ENCODE data around the gene HSPA1B. TPM values are rescaled to one million over a fixed set of nuclear protein-coding genes. Genes with fewer than 3 reads are reported as not detected.
"Not testable (repeated sequence)": the region's sequence is repeated elsewhere in the genome, so short reads cannot be mapped to it uniquely, and the experiment has no call there.

HSPA1B gene
- total RNA-seq, 2 experiments from 2014 or later = 47.8 to 50.1 TPM

GRCh38 chr6:31847276-31847978 is 19.9 kb downstream of the HSPA1B start:
- Mint-ChIP-seq H3K9me3 (no peaks in the 10 kb centered on the region), H3K4me1 (ENCODE audit: low read depth) (no peaks in the 10 kb centered on the region), H3K27ac (no peak overlapping the region), H3K27me3 (ENCODE audit: low read depth) (no peaks in the 10 kb centered on the region), H3K36me3 (ENCODE audit: low read depth) (peaks cover 1% of the 10 kb centered on the region), H3K4me3 (no peak overlapping the region)
- intact Hi-C loops (cut with micrococcal nuclease) = no loop called here
- CTCF ChIA-PET = interaction anchor here (0.7 kb wide), 1 partner anchor 75 kb away, joined by 5 read pairs; no protein-coding TSS in a partner anchor
- no peak for DNase-seq

- no peaks in the 10 kb centered on the region for H3K4me1 Mint-ChIP-seq (ENCODE audit: low read depth)
- H3K27me3 Mint-ChIP-seq (ENCODE audit: low read depth) = no peaks in the 10 kb centered on the region
- no peak overlapping the region for H3K27ac Mint-ChIP-seq
- peaks cover 4% of the 10 kb centered on the region for H3K9me3 Mint-ChIP-seq
- no peak for DNase-seq
- intact Hi-C loops (cut with micrococcal nuclease) = no loop called here
- H3K36me3 Mint-ChIP-seq (ENCODE audit: low read depth) = peaks cover 2% of the 10 kb centered on the region
- H3K4me3 Mint-ChIP-seq = no peak overlapping the region
- CTCF ChIA-PET = interaction anchor here (0.8 kb wide), 1 partner anchor 165 kb away, joined by 3 read pairs; no protein-coding TSS in a partner anchor
These were observed 23.4 kb downstream of the HSPA1B start for GRCh38 chr6:31850765-31851484.

GRCh38 chr6:31851485-31851832 is 23.9 kb downstream of the HSPA1B start:
- Mint-ChIP-seq H3K9me3 (peaks cover 4% of the 10 kb centered on the region), H3K4me3 (no peak overlapping the region), H3K36me3 (ENCODE audit: low read depth) (peaks cover 2% of the 10 kb centered on the region), H3K27ac (no peak overlapping the region), H3K27me3 (ENCODE audit: low read depth) (no peaks in the 10 kb centered on the region), H3K4me1 (ENCODE audit: low read depth) (no peaks in the 10 kb centered on the region)
- intact Hi-C loops (cut with micrococcal nuclease) = no loop called here
- CTCF ChIA-PET = interaction anchor here (0.8 kb wide), 1 partner anchor 166 kb away, joined by 3 read pairs; no protein-coding TSS in a partner anchor
- DNase-seq = no peak

DNA sequence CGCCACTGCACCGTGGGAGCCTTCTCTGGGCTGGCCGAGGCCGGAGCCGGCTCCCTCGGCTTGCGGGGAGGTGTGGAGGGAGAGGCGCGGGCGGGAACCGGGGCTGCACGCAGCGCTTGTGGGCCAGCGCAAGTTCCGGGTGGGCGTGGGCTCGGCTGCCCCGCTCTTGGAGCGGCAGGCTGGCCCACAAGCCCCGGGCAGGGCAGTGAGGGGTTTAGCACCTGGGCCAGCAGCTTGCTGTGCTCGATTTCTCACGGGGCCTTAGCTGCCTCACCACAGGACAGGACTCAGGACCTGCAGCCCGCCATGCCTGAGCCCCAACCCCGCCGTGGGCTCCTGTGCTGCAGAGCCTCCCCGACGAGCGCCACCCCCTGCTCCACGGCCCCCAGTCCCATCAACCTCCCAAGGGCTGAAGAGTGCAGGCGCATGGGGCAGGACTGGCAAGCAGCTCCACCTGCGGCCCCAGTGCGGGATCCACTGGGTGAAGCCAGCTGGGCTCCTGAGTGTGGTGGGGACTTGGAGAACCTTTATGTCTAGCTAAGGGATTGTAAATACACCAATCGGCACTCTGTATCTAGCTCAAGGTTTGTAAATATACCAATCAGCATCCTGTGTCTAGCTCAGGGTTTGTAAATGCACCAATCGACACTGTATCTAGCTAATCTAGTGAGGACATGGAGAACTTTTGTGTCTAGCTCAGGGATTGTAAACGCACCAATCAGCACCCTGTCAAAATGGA is 24.6 kb downstream of the HSPA1B start:
- H3K27me3 Mint-ChIP-seq (ENCODE audit: low read depth); H3K36me3 Mint-ChIP-seq (ENCODE audit: low read depth); H3K4me1 Mint-ChIP-seq (ENCODE audit: low read depth); H3K27ac Mint-ChIP-seq; H3K4me3 Mint-ChIP-seq; intact Hi-C loops (cut with micrococcal nuclease); DNase-seq; H3K9me3 Mint-ChIP-seq: not testable (repeated sequence)
- CTCF ChIA-PET = interaction anchor here (0.6 kb wide), 1 partner anchor 802 kb away, joined by 3 read pairs; no protein-coding TSS in a partner anchor

GRCh38 chr6:31857774-31858173 is 30.2 kb downstream of the HSPA1B start:
- intact Hi-C loops (cut with micrococcal nuclease); H3K27ac Mint-ChIP-seq; DNase-seq; H3K9me3 Mint-ChIP-seq; H3K4me3 Mint-ChIP-seq; H3K27me3 Mint-ChIP-seq (ENCODE audit: low read depth); H3K36me3 Mint-ChIP-seq (ENCODE audit: low read depth): not testable (repeated sequence)
- CTCF ChIA-PET = interaction anchor here (1.1 kb wide), 1 partner anchor 18 kb away, joined by 3 read pairs; no protein-coding TSS in a partner anchor
- H3K4me1 Mint-ChIP-seq (ENCODE audit: low read depth) = peaks cover 11% of the 10 kb centered on the region

DNA sequence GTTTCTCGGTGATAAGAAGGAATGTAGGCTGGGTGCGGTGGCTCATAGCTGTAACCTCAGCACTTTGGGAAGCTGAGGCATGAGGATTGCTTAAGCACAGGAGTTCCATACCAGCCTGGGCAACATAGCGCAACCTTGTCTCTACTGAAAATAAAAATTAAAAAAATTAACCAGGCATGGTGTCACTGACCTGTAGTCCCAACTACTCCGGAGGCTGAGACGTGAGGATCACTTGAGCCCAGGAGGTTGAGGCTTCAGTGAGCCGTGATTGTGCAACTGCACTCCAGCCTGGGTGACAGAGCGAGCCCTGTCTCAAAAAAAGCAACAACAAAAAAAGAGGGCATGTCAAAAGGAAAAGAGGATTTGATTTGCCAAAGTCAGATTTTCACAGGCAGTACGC is 31.2 kb downstream of the HSPA1B start:
- no peak overlapping the region for H3K27ac Mint-ChIP-seq

DNA sequence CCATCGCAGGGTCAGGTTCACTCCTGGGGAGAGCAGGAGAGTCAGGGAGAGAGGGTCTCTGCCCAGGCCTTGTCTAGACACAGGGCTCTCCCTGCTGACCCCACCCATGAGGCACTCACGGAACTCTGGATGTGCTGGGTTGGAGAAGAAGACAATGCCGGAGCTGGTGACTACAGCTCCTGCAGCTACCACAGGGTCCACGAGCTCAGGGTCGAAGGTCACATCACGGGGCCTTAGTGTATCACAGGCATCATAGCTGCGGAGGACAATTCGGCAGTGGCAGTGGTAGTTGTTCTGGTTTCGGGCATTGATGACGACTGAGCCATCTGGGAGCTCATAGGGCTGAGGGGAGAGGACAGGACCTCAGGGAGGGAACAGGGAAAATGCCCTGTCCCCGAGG is 32.4 kb downstream of the HSPA1B start:
- intact Hi-C loops (cut with micrococcal nuclease) = no loop called here
- Mint-ChIP-seq H3K27me3 (ENCODE audit: low read depth) (no peaks in the 10 kb centered on the region), H3K4me3 (no peak overlapping the region), H3K27ac (no peak overlapping the region), H3K9me3 (no peaks in the 10 kb centered on the region), H3K36me3 (ENCODE audit: low read depth) (no peaks in the 10 kb centered on the region), H3K4me1 (ENCODE audit: low read depth) (peaks cover 11% of the 10 kb centered on the region)
- DNase-seq = no peak
- CTCF ChIA-PET = interaction anchor here (1.3 kb wide), 1 partner anchor 22 kb away, joined by 4 read pairs; no protein-coding TSS in a partner anchor

More for the DNA sequence above, 31.2 kb downstream of the HSPA1B start:
- intact Hi-C loops (cut with micrococcal nuclease) = no loop called here
- Mint-ChIP-seq H3K9me3 (no peaks in the 10 kb centered on the region), H3K36me3 (ENCODE audit: low read depth) (no peaks in the 10 kb centered on the region), H3K4me3 (no peak overlapping the region), H3K4me1 (ENCODE audit: low read depth) (peaks cover 11% of the 10 kb centered on the region), H3K27me3 (ENCODE audit: low read depth) (no peaks in the 10 kb centered on the region)
- CTCF ChIA-PET = interaction anchor here (1.0 kb wide), 1 partner anchor 27 kb away, joined by 3 read pairs; no protein-coding TSS in a partner anchor
- no peak for DNase-seq

DNA sequence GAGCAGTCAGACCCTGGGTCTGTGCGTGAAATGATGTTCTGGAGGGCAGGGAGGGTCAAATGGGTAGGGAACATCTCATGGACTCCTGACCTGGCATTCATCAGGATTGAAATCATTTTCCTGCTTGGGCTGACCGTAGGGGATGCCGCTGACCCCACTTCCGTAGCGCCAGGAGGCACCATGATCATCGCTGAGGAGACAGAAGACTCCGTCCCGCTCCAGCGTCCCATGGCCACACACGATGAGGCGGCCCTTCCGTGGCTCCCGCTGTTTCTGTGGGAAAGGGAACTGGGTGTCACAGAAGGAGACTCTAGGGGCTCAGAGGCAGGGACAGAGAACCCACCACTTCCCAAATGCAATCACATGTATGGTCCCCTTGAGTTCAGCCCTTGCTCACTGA is 32.8 kb downstream of the HSPA1B start:
- no peak overlapping the region for H3K4me3 Mint-ChIP-seq
- intact Hi-C loops (cut with micrococcal nuclease) = no loop called here

GRCh38 chr6:31861150-31861549 is 33.6 kb downstream of the HSPA1B start:
- Mint-ChIP-seq H3K4me3 (no peak overlapping the region), H3K27ac (no peak overlapping the region), H3K4me1 (ENCODE audit: low read depth) (peaks cover 11% of the 10 kb centered on the region), H3K36me3 (ENCODE audit: low read depth) (no peaks in the 10 kb centered on the region), H3K9me3 (no peaks in the 10 kb centered on the region), H3K27me3 (ENCODE audit: low read depth) (no peaks in the 10 kb centered on the region)
- CTCF ChIA-PET = no interaction called here
- DNase-seq = no peak
- intact Hi-C loops (cut with micrococcal nuclease) = no loop called here

More for the DNA sequence above, 32.8 kb downstream of the HSPA1B start:
- no peak overlapping the region for H3K27ac Mint-ChIP-seq
- H3K9me3 Mint-ChIP-seq = no peaks in the 10 kb centered on the region
- DNase-seq = no peak
- H3K27me3 Mint-ChIP-seq (ENCODE audit: low read depth) = no peaks in the 10 kb centered on the region
- no peaks in the 10 kb centered on the region for H3K36me3 Mint-ChIP-seq (ENCODE audit: low read depth)
- CTCF ChIA-PET = interaction anchor here (1.3 kb wide), 1 partner anchor 22 kb away, joined by 4 read pairs; no protein-coding TSS in a partner anchor
- H3K4me1 Mint-ChIP-seq (ENCODE audit: low read depth) = peaks cover 11% of the 10 kb centered on the region

DNA sequence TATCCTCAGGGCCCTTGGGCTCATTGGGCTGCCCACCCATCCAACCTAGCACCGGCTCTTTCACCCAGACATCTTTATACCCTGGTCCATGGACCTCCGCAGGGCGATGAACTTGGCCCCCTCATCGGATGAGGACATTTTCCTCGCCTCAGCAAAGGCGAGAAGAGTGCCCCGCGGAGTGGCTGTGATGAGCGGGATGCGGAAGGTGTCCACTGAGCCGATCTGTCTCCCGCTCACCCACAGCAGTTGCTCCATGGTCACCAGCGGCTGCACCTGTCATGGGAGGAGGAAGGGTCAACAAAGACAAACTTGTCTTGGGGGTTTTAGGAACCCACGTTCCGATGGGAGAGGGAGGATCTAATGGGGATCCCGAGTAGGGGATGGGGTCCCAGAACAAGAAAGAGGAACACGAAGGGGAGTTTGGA is 34.4 kb downstream of the HSPA1B start:
- intact Hi-C loops (cut with micrococcal nuclease) = loop anchor here (2.0 kb wide), 3 partner anchors 35 to 181 kb away; partner anchors contain the start of genes EHMT2, LY6G5C and VARS1
- no peaks in the 10 kb centered on the region for H3K27me3 Mint-ChIP-seq (ENCODE audit: low read depth)
- H3K27ac Mint-ChIP-seq = peak overlapping the region; percentile 73
- DNase-seq = no peak
- no peaks in the 10 kb centered on the region for H3K36me3 Mint-ChIP-seq (ENCODE audit: low read depth)
- CTCF ChIA-PET = no interaction called here
- H3K4me3 Mint-ChIP-seq = peak overlapping the region; percentile 90
- H3K4me1 Mint-ChIP-seq (ENCODE audit: low read depth) = peaks cover 11% of the 10 kb centered on the region
- H3K9me3 Mint-ChIP-seq = no peaks in the 10 kb centered on the region

GRCh38 chr6:31862344-31863235 is 35.1 kb downstream of the HSPA1B start, which contains the start of gene NEU1:
Gene NEU1, minus strand, starts transcription at chr6:31862821. Its CDS starts 45 bp downstream, at chr6:31862776.
- DNase-seq = peak; percentile 100
- no peaks in the 10 kb centered on the region for H3K9me3 Mint-ChIP-seq
- peak within 1 kb of the TSS; percentile 90 for H3K4me3 Mint-ChIP-seq
- intact Hi-C loops (cut with micrococcal nuclease) = loop anchor here (1.0 to 2.0 kb wide), 13 partner anchors 28 to 320 kb away; partner anchors contain the start of genes ABHD16A, BAG6, DDX39B and EHMT2
- CTCF ChIA-PET = interaction anchor here (0.6 to 2.5 kb wide), 5 partner anchors 30 to 198 kb away, joined by 3 to 7 read pairs (median 3); partner anchors contain the start of gene GPANK1
- no peaks in the 10 kb centered on the region for H3K36me3 Mint-ChIP-seq (ENCODE audit: low read depth)
- H3K4me1 Mint-ChIP-seq (ENCODE audit: low read depth) = peaks cover 11% of the 10 kb centered on the region
- peak within 1 kb of the TSS; percentile 73 for H3K27ac Mint-ChIP-seq
- no peaks in the 10 kb centered on the region for H3K27me3 Mint-ChIP-seq (ENCODE audit: low read depth)
